Tibial nerve (tissue), 3 donors: ENCODE measurements around the gene CELSR1.

Source experiments
- POLR2A ChIP-seq, 2 donors: fragments of 450-650 bp; IDR thresholded peaks; one replicate each; pipeline ENCODE4 v1.6.1; 2017; ENCODE audit warnings: antibody characterized with exemption in 2 of 2, mild to moderate bottlenecking in 2 of 2, moderate library complexity in 2 of 2
- TF ChIP-seq, protein P1 (sequence below), 5 experiments: fragments of 200-600 bp in 3 of 5; fragments of 450-650 bp in 2 of 5; sonication (generic) in 3 of 5; IDR thresholded peaks; one replicate each; pipeline ENCODE4 v1.5.1; 2016 to 2019; ENCODE audit warnings: antibody characterized with exemption in 5 of 5, mild to moderate bottlenecking in 3 of 5, moderate library complexity in 2 of 5

DNA sequence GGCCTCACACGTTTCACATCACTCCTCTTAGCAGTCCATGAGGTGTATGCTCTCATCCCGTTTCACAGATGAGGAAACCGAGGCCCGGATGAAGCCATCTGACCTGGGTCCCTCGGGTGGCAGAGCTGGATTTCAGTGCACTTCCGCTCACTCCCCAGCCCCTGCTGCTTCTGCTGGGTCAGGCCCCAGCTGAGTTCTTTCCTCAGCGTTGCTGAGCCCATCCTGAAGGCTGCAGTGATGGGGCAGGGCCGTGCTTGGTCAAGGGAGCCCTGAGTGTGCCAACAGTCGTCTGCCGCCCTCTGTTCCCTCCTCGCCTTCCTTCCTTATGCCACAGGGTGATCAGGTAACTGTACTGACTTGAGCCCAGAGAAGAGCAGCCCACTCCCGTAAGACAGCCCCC, 189.8 kb downstream of the CELSR1 start:
- TF ChIP-seq, protein P1, sequence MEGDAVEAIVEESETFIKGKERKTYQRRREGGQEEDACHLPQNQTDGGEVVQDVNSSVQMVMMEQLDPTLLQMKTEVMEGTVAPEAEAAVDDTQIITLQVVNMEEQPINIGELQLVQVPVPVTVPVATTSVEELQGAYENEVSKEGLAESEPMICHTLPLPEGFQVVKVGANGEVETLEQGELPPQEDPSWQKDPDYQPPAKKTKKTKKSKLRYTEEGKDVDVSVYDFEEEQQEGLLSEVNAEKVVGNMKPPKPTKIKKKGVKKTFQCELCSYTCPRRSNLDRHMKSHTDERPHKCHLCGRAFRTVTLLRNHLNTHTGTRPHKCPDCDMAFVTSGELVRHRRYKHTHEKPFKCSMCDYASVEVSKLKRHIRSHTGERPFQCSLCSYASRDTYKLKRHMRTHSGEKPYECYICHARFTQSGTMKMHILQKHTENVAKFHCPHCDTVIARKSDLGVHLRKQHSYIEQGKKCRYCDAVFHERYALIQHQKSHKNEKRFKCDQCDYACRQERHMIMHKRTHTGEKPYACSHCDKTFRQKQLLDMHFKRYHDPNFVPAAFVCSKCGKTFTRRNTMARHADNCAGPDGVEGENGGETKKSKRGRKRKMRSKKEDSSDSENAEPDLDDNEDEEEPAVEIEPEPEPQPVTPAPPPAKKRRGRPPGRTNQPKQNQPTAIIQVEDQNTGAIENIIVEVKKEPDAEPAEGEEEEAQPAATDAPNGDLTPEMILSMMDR (IDR thresholded peaks at IDR 0.05): no peak
- TF ChIP-seq POLR2A (IDR thresholded peaks at IDR 0.05): no peak
